Esophagus muscularis mucosa (tissue), 3 donors: ENCODE measurements around the gene FBLIM1.

Experiments used
- POLR2A ChIP-seq: fragments of 450-650 bp; IDR thresholded peaks from one replicate; pipeline ENCODE4 v1.6.1; 2017; ENCODE audit warnings: antibody characterized with exemption, moderate library complexity, mild to moderate bottlenecking, low read depth
- POLR2AphosphoS5 ChIP-seq, 2 donors: sonication (generic); formaldehyde crosslinking; IDR thresholded peaks; one replicate each; pipeline ENCODE4 v1.6.1; 2017; ENCODE audit warnings: antibody characterized with exemption in 2 of 2
- TF ChIP-seq, protein P1 (sequence below), 3 experiments: fragments of 200-600 bp in 2 of 3; fragments of 450-650 bp in 1 of 3; sonication (generic) in 2 of 3; IDR thresholded peaks; one replicate each; pipeline ENCODE4 v1.5.1; 2017 to 2019; ENCODE audit warnings: antibody characterized with exemption in 3 of 3, mild to moderate bottlenecking in 2 of 3, moderate library complexity in 1 of 3

DNA sequence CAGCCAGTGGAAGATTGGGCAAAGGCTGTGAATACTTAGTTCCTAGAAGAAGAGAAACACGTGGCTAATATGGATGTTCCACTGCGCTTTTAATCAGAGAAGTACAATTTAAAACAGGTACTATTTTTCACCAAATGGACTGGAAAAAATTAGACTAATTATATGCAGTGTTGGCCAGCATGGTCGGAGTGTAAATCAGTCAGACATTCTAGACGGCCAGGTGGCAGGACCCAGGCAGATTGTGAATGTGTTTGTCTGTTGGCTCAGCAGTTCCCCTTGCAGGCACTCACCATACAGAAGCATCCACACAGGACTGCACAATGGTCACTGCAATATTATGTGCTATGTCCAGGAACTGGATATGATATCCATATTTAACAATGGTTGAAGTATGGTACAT lies 46.4 kb upstream of the FBLIM1 start:
- TF ChIP-seq POLR2A = no peak
- no peak for TF ChIP-seq POLR2AphosphoS5 (IDR thresholded peaks at IDR 0.05)
- TF ChIP-seq, protein P1, sequence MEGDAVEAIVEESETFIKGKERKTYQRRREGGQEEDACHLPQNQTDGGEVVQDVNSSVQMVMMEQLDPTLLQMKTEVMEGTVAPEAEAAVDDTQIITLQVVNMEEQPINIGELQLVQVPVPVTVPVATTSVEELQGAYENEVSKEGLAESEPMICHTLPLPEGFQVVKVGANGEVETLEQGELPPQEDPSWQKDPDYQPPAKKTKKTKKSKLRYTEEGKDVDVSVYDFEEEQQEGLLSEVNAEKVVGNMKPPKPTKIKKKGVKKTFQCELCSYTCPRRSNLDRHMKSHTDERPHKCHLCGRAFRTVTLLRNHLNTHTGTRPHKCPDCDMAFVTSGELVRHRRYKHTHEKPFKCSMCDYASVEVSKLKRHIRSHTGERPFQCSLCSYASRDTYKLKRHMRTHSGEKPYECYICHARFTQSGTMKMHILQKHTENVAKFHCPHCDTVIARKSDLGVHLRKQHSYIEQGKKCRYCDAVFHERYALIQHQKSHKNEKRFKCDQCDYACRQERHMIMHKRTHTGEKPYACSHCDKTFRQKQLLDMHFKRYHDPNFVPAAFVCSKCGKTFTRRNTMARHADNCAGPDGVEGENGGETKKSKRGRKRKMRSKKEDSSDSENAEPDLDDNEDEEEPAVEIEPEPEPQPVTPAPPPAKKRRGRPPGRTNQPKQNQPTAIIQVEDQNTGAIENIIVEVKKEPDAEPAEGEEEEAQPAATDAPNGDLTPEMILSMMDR (IDR thresholded peaks at IDR 0.05) = no peak
